Mucosa of descending colon (tissue), 3 donors: ENCODE data around the gene CD81. TPM values are rescaled to one million over a fixed set of nuclear protein-coding genes. Genes with fewer than 3 reads are reported as not detected.

Experiments used
- ATAC-seq: fragments of 200-7000 bp; cut with Tn5 transposase; one replicate; pipeline ENCODE4 v1.9.1; 2020; ENCODE audit warnings: mild to moderate bottlenecking, moderate library complexity
- DNase-seq, 3 donors: peaks; one replicate each; pipeline ENCODE4 v3.0.0-alpha.2; 2020
- H3K36me3 ChIP-seq: fragments of 200-600 bp; one replicate; pipeline ENCODE4 v1.8.0; 2021; ENCODE audit warnings: low read depth, mild to moderate bottlenecking
- H3K4me1 ChIP-seq: fragments of 200-600 bp; one replicate; pipeline ENCODE4 v1.8.0; 2021; ENCODE audit warnings: low read depth, mild to moderate bottlenecking
- H3K4me3 ChIP-seq: fragments of 200-600 bp; one replicate; pipeline ENCODE4 v1.8.0; 2021; ENCODE audit warnings: mild to moderate bottlenecking
- H3K9me3 ChIP-seq: fragments of 200-600 bp; one replicate; pipeline ENCODE4 v1.8.0; 2021; ENCODE audit warnings: mild to moderate bottlenecking
- CTCF ChIP-seq: fragments of 200-600 bp; IDR thresholded peaks from one replicate; pipeline ENCODE4 v1.8.0; 2022; ENCODE audit warnings: antibody characterized with exemption, mild to moderate bottlenecking
- intact Hi-C, 2 donors: fragments of 100-400 bp; cut with DNase I in 1 of 2; cut with micrococcal nuclease in 1 of 2; formaldehyde crosslinking; loops; one replicate each; pipeline versions ENCODE4 v1.11.0 to v1.11.1; 2022; cut with DNase I, micrococcal nuclease
- total RNA-seq, 3 donors: library from RNA; stranded (reverse); fragmentation: NEBNext Ultra II Directional in 2 of 3; extraction: Animal tissue kit (Norgen Biotek cat#: 25700) in 2 of 3; gene quantifications; one replicate each; pipeline versions ENCODE4 v1.2.1 to v1.2.4, GENCODE V29; 2021 to 2023
- donor health status: DM: no; HTN: no; CAD: no; lungs with moderate emphysema.
- donor health status: DM: no; HTN: no; CAD: no.
- donor health status: DM: no; HTN: yes; CAD: no.

Gene CD81
- total RNA-seq, 3 donors from 2014 or later = 98.7 to 551 (median 186) TPM

GRCh38 chr11:2445746-2446551 is 68.8 kb downstream of the CD81 start:
- no peak overlapping the region for H3K4me3 ChIP-seq
- H3K36me3 ChIP-seq = no peaks in the 10 kb centered on the region
- ATAC-seq (peak; percentile 43), DNase-seq (peak; percentile 47 to 76 (median 68))
- no peak for TF ChIP-seq CTCF
- H3K4me1 ChIP-seq = peaks cover 33% of the 10 kb centered on the region
- intact Hi-C loops = no loop called here
- H3K9me3 ChIP-seq = no peaks in the 10 kb centered on the region

- Histone ChIP-seq H3K9me3 (no peaks in the 10 kb centered on the region), H3K4me3 (no peak overlapping the region), H3K36me3 (no peaks in the 10 kb centered on the region), H3K4me1 (peaks cover 25% of the 10 kb centered on the region)
- intact Hi-C loops = no loop called here
- TF ChIP-seq CTCF = no peak
- DNase-seq (peak; percentile 44 to 83 (median 52)), ATAC-seq (peak; percentile 27)
Measured at GRCh38 chr11:2446590-2447252, 69.6 kb downstream of the CD81 start.

Other genes with a start within 250 kb of the CD81 start
- 10 to 100 TPM in 2 of 3 donors, 1 to 10 TPM in 1; 7.6 to 27.6 (median 12.1) TPM for gene IGF2, start 237.9 kb upstream of the CD81 start, total RNA-seq
- not detected for gene INS, start 216.1 kb upstream of the CD81 start, total RNA-seq
- under 1 TPM in 1 of 3 donors, not detected in 2; 0.17 TPM for gene TH, start 205.5 kb upstream of the CD81 start, total RNA-seq
- gene ASCL2, start 106.7 kb upstream of the CD81 start, total RNA-seq = 1 to 10 TPM; 2.6 to 8.4 (median 8.1) TPM
- 1 to 10 TPM in 2 of 3 donors, under 1 TPM in 1; 0.35 to 2.3 (median 1.9) TPM for gene C11orf21, start 75.4 kb upstream of the CD81 start, total RNA-seq
- gene TSPAN32, start 75.3 kb upstream of the CD81 start, total RNA-seq = 1 to 10 TPM; 1.2 to 2.8 (median 2.6) TPM
- gene TSSC4, start 23.4 kb downstream of the CD81 start, total RNA-seq = 10 to 100 TPM; 33.9 to 58.8 (median 39.2) TPM
- gene TRPM5, start 67.2 kb downstream of the CD81 start, total RNA-seq = 1 to 10 TPM; 2.2 to 3.7 (median 2.5) TPM
- 10 to 100 TPM; 15.5 to 44.7 (median 37.4) TPM for gene KCNQ1, start 67.7 kb downstream of the CD81 start, total RNA-seq